Measurements from ENCODE around the gene PELI1.
A peak's percentile ranks its signal among the peaks of the same experiment; 100 is the strongest.

The PELI1 gene

GRCh38 chr2:64133828-64134227, 10.4 kb downstream of the PELI1 start:
- Histone ChIP-seq H3K36me3 (ENCODE audit: control insufficient read depth in 2 of 2, insufficient read depth in 1 of 2, low read length in 2 of 2) (no peaks in the 10 kb centered on the region), H3K27ac (ENCODE audit: extremely low read depth, low read depth, low read length) (no peak overlapping the region), H3K4me3 (ENCODE audit: low read depth, low read length) (no peak overlapping the region), H3K9me3 (ENCODE audit: control insufficient read depth, insufficient read depth, low read depth, low read length) (no peaks in the 10 kb centered on the region), H3K4me1 (ENCODE audit: control insufficient read depth, insufficient read depth, low read length) (peaks cover 13% of the 10 kb centered on the region)
- POLR2A ChIA-PET: no interaction called here
- TF ChIP-seq SP3 (tag by site-specific recombination; IDR thresholded peaks at IDR 0.05) (no peak), EGR2 (tag by site-specific recombination; IDR thresholded peaks at IDR 0.05; ENCODE audit: low read depth) (peak; percentile 54), TSHZ1 (tag by site-specific recombination; IDR thresholded peaks at IDR 0.05; ENCODE audit: borderline replicate concordance) (no peak), ZNF146 (tag by site-specific recombination; IDR thresholded peaks at IDR 0.05) (no peak), GFI1B (tag by site-specific recombination; IDR thresholded peaks at IDR 0.05) (no peak), ZNF211 (tag by site-specific recombination; IDR thresholded peaks at IDR 0.05; ENCODE audit: low read depth) (no peak), BCL11B (tag by site-specific recombination; IDR thresholded peaks at IDR 0.05; ENCODE audit: low read depth) (no peak), ZNF692 (tag by site-specific recombination; IDR thresholded peaks at IDR 0.05) (no peak), ZNF133 (tag by site-specific recombination; IDR thresholded peaks at IDR 0.05) (no peak), ZFHX2 (tag by site-specific recombination; conservative IDR thresholded peaks at IDR 0.05) (peak; percentile 82)
- CTCF ChIA-PET: interaction anchor here (0.6 to 1.5 kb wide), 2 partner anchors 19 to 27 kb away, joined by 3 read pairs; no protein-coding TSS in a partner anchor

GRCh38 chr2:64133354-64133753, 10.9 kb downstream of the PELI1 start:
- CTCF ChIA-PET: no interaction called here
- H3K4me1 ChIP-seq (ENCODE audit: control insufficient read depth, insufficient read depth, low read length): peaks cover 13% of the 10 kb centered on the region
- TF ChIP-seq ZNF223 (tag by site-specific recombination; IDR thresholded peaks at IDR 0.05) (no peak), ZNF335 (tag by site-specific recombination; conservative IDR thresholded peaks at IDR 0.05) (0 out of 2 replicates have a peak, but pooled peaks have one; percentile 4)
- no peaks in the 10 kb centered on the region for H3K9me3 ChIP-seq (ENCODE audit: control insufficient read depth, insufficient read depth, low read depth, low read length)
- no peak overlapping the region for H3K4me3 ChIP-seq (ENCODE audit: low read depth, low read length)
- H3K27ac ChIP-seq (ENCODE audit: extremely low read depth, low read depth, low read length): no peak overlapping the region
- POLR2A ChIA-PET: no interaction called here
- H3K36me3 ChIP-seq (ENCODE audit: control insufficient read depth in 2 of 2, insufficient read depth in 1 of 2, low read length in 2 of 2): no peaks in the 10 kb centered on the region

- no peak for TF ChIP-seq REPIN1 (tag by site-specific recombination; IDR thresholded peaks at IDR 0.05; ENCODE audit: low read depth)
- no peak for TF ChIP-seq ZNF280C (tag by site-specific recombination; IDR thresholded peaks at IDR 0.05)
- no peak for TF ChIP-seq ZNF16 (tag by site-specific recombination; IDR thresholded peaks at IDR 0.05; ENCODE audit: low read depth)
- no peak for TF ChIP-seq ZNF837 (tag by site-specific recombination; IDR thresholded peaks at IDR 0.05)
- Histone ChIP-seq H3K9me3 (ENCODE audit: control insufficient read depth, insufficient read depth, low read depth, low read length) (no peaks in the 10 kb centered on the region), H3K4me3 (ENCODE audit: low read depth, low read length) (no peak overlapping the region), H3K27ac (ENCODE audit: extremely low read depth, low read depth, low read length) (no peak overlapping the region), H3K4me1 (ENCODE audit: control insufficient read depth, insufficient read depth, low read length) (peaks cover 8% of the 10 kb centered on the region; the same call in 1 of the 2 replicates), H3K36me3 (ENCODE audit: control insufficient read depth in 2 of 2, insufficient read depth in 1 of 2, low read length in 2 of 2) (no peaks in the 10 kb centered on the region)
- ChIA-PET CTCF (no interaction called here), POLR2A (no interaction called here)
Measured at GRCh38 chr2:64130333-64130732, 13.9 kb downstream of the PELI1 start.
